Astrocyte (in vitro differentiated cells and primary cell): ENCODE results near the gene ARHGEF10L.

Source experiments
- CTCF ChIP-seq: IDR thresholded peaks from 2 replicates; pipeline ENCODE4 v1.5.1; 2011; ENCODE audit warnings: low read depth, mild to moderate bottlenecking, inconsistent platforms, low read length, moderate library complexity; ENCODE audit not compliant: insufficient read depth
- EZH2 ChIP-seq: IDR thresholded peaks from 2 replicates; pipeline ENCODE4 v1.6.1; 2012; ENCODE audit warnings: mild to moderate bottlenecking, low read length, inconsistent platforms; ENCODE audit not compliant: insufficient read depth

GRCh38 chr1:17609529-17609928, 70.0 kb downstream of the ARHGEF10L start:
- TF ChIP-seq CTCF (no peak), EZH2 (no peak)
